Testis (tissue), 2 donors: ENCODE measurements around the gene BLVRA.

Experiments used
- POLR2A ChIP-seq: fragments of 450-650 bp; IDR thresholded peaks from one replicate; pipeline ENCODE4 v1.6.1; 2017; ENCODE audit warnings: antibody characterized with exemption, mild to moderate bottlenecking, moderate library complexity
- TF ChIP-seq, protein P1 (sequence below), 3 experiments: fragments of 450-650 bp in 2 of 3; fragments of 200-600 bp in 1 of 3; sonication (generic) in 1 of 3; IDR thresholded peaks; one replicate each; pipeline ENCODE4 v1.5.1; 2016 to 2019; ENCODE audit warnings: antibody characterized with exemption in 3 of 3, mild to moderate bottlenecking in 2 of 3, moderate library complexity in 1 of 3

DNA sequence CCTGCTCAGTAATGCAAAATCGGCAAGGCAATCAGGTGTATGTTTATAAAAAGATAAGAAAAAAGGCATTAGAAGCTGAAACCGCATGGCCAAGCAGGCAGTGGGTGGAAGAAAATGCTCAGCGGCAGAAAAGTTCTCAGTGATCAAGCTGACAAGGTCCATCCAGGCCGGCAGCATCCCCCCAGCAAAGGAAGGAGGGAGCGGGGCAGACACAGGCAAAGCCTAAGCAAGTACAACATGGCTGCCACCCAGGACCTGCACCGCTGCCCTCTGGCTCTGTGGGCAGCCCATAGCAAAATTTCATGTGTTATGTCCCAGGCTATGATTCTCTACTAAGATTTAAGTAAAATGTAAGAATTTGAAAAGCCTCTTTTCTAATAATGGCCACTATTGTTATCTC is 65.5 kb downstream of the BLVRA start:
- TF ChIP-seq, protein P1, sequence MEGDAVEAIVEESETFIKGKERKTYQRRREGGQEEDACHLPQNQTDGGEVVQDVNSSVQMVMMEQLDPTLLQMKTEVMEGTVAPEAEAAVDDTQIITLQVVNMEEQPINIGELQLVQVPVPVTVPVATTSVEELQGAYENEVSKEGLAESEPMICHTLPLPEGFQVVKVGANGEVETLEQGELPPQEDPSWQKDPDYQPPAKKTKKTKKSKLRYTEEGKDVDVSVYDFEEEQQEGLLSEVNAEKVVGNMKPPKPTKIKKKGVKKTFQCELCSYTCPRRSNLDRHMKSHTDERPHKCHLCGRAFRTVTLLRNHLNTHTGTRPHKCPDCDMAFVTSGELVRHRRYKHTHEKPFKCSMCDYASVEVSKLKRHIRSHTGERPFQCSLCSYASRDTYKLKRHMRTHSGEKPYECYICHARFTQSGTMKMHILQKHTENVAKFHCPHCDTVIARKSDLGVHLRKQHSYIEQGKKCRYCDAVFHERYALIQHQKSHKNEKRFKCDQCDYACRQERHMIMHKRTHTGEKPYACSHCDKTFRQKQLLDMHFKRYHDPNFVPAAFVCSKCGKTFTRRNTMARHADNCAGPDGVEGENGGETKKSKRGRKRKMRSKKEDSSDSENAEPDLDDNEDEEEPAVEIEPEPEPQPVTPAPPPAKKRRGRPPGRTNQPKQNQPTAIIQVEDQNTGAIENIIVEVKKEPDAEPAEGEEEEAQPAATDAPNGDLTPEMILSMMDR (IDR thresholded peaks at IDR 0.05), result no peak
- TF ChIP-seq POLR2A, result no peak
